NCI-H146 (cell line): ENCODE measurements around the gene IFI6.
A peak's percentile ranks its signal among the peaks of the same experiment; 100 is the strongest.
"Not testable (repeated sequence)": the region's sequence is repeated elsewhere in the genome, so short reads cannot be mapped to it uniquely, and the experiment has no call there.

Source experiments
- DNase-seq: peaks from one replicate; lab custom pipeline; 2025; lab: John Stamatoyannopoulos, UW

Gene IFI6, protein sequence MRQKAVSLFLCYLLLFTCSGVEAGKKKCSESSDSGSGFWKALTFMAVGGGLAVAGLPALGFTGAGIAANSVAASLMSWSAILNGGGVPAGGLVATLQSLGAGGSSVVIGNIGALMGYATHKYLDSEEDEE

DNA sequence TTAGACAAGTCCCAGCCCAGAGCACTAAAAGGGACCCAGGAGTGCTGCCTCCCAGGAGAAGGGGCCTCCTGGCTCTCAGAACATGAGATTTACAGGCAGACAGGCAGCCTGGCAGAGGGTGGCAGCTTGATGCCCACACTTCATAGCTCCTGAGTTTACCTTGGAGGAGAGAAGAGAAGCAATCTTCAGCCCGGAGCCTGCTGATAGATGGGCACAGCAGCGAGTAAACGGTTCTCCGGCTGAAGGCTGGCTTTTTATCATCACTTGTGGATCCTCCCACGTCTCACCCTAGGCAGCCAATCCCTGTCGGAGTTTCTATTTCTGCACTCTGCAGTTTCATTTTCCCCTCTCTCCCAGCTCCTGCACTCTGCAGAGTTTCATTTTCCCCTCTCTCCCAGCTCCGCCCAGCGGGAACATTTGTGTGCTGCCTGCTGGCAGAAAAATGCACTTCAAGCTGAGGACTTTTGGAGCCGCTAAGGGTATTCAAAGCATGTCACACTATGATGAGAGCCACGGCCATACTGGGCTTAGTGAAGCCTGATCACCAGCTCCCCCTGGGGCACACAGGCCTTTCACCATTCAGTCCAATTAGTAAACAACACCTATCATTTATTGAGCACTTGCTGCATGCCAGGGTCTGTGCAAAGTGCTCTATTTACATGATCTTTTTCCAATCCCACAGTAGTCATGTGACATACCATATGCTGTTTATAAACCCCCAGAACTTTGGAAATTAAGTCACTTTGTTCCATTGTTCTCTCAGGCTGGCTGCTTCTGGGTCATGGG, at the start of gene IFI6:
Gene IFI6, minus strand, starts transcription at position 229 of the 786 bp plus-strand sequence. CDS start 2,878 bp downstream, outside the sequence.
- peak; percentile 81 for DNase-seq

DNA sequence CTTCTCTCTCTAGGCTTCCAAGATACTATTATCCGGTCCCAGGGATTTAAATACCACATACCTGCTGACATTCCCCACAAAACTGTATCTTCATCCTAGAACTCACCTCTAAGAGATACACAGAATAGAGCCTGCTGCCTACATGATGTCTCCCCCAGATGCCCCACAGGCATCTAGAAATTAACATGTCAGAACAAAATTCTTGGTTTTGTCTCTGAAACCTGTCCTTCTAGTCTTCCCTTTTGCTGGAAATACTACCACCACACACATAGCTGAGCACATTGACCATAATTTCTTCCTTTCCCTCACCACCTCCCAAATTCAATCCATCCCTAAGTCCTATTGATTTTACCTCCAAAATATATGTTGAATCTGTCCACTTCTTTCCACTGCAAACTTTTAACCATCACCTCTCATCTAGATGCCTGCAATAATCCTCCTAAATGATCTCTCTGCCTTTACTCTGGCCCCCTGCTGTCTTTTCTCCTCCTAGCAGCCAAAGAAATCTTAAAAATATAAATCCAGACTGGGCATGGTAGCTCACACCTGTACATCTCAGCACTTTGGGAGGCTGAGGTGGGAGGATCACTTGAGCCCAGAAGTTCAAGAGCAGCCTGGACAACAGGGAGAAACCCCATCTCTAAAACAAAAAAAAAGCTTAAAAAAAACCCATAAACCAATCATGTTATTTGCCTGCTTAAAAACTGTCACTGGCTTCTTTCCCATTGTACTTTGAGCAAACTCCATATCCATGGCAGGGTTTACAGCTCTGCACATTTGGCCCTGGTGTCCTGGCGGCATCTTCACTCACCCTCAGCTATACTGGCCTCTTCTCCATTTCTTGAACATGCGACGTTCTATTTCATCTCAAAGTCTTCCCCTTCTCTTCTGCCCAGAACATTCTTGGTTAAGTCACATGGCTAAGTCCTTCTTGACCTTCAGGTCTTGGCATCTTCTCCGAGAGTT, 47.6 kb upstream of the IFI6 start:
- no peak for DNase-seq

DNA sequence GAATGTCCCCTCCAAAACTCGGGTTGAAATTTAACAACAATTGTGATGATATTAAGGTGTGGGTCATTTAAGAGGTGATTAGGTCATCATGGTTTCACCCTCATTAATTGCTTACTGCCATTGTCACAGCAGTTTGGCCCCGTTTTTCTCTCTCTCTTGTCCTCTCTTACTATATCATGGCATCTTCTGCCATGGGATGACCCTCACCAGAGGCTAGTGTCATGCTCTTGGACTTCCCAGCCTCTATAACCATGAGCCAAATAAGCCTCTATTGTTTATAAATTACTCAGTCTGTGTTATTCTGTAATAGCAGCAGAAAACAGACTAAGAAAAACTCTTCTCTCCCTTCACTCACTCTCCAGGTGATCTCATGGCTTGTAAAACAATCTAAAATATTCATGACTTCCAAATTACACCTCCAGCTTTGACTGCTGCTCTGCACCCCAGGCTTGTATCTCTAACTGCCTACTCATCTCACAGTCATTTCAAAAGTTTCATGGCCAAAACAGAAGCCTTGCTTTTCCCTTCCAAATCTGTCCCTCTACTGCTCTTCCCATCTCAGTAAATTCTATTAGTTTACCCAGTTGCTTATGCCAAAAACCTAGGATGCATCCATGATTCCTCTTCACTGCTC, 44.4 kb upstream of the IFI6 start:
- no peak for DNase-seq

DNA sequence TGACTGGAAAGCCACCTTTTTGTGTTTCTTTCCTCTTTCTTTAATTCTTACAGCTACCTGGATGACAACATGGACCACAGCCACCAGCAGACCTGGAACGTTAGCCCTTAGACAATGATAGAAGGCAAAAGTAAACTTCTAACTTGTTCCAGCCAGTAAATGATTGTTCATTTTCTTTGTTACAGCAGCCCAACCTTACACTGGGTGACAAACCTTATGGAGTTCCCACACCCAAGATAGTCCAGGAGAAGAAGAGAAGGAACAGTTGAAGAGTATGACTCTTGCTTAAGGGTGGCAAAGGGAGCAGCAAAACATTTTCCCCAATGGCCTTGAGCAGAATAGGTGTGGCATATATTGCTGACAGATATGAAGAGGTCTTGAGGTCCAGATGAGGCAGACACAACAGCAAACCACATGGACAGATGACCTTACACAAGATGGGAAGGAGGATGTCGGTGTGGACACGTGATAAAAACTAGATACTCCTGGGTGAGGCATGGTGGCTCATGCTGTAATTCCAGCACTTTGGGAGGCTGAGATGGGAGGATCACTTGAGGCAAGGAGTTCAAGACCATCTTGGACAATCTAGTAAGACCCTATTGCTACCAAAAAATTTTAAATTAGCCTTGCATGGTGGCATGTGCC, 42.0 kb upstream of the IFI6 start:
- no peak for DNase-seq

DNA sequence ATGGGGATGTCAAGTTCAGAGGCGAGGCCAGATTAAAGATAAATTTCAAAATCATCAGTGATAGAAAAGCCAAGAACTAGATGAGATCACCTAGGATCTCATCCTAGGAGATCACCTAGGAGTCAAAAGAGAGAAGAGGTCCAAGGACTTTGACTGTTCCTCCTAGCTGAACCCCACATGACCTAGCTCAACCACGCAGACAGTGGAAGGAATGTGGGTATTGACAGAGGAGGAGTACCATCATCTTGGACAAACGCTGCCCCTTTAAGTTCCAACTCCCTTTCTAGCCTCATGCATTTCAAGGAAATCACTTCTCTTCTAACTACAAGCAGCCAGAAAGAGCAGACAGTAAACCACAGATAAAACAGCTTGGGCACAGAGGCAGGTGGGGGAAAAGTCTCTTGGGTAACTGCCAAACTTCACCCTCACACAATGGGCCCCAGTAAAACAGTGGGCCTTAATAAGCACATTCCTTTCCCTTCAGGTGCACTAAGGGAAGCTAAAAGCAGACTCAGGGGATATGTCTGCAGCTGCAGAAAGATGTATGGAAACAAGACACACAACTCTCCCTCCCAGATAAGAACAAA, 41.2 kb upstream of the IFI6 start:
- DNase-seq = no peak

DNA sequence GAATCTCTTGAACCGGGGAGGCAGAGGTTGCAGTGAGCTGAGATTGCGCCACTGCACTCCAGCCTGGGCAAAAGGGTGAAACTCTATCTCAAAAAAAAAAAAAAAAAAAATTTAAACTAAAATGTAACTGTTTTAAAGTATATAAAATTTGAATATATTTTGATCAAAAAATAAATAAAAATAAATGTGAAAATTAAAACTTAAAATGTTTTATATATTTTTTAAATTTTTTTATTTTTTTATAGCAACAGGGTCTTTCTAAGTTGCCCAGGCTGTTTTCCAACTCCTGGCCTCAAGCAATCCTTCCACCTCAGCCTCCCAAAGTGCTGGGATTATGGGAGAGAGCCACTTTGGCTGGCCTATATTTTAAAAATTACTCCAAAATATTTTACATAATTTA, 38.6 kb upstream of the IFI6 start:
- DNase-seq = no peak

DNA sequence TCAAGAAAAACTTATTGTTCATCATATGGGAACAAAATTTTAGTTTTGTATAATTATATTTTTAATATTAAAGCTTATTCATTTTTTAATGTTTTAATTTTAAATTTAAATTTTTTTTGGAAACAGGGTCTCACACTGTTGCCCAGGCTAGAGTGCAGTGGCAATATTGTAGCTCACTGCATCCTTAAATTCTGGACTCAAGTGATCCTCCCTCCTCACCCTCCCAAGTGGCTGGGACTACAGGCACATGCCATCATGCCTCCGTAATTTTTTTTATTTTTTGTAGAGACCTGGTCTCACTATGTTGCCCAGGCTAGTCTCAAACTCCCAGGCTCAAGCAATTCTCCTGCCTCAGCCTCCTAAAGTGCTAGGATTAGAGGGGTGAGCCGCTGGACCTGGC, 33.6 kb upstream of the IFI6 start:
- DNase-seq = no peak

DNA sequence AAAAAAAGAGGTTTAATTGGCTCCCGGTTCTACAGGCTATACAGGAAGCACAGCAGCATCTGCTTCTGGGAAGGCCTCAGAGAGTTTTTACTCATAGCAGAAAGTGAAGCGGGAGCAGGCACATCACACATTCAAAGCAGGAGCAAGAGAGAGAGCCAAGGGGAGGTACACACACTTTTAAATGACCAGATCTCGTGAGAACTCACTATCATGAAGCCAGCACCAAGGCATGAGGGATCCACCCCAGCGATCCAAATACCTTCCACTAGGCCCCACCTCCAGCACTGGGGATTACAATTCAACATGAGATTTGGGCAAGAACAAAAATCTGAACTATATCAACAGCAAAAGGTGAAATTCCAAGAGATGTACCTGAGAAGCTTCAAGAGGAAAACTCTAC, 33.0 kb upstream of the IFI6 start:
- no peak for DNase-seq

DNA sequence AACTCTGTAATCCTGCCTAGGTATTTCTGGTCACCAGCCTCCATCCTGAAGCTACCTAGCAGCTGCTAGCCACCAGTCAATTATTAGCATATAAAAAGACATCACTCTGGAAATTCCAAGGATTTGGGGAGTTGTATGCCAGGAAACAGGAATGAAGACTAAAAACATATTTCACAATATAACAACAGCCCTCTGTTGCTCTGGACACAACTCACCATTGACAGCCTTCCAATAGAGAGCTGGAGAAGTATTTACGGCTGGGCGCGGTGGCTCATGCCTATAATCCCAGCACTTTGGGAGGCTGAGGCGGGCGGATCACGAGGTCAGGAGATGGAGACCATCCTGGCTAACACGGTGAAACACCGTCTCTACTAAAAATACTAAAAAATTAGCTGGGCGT, 24.8 kb upstream of the IFI6 start:
- DNase-seq = not testable (repeated sequence)

DNA sequence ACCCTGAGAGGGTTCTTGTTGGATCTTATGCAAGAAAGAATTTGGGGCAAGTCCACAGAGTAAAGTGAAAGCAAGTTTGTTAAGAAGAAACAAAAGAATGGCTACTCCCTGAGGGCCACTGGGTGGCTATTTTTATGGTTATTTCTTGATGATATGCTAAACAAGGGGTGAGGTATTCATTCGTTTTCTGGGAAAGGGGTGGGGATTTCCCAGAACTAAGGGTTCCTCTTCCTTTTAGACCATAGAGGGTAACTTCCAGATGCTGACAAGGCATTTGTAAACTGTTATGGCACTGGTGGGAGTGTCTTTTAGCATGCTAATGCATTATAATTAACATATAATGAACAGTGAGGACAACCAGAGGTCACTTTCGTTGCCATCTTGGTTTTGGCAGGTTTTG, 18.2 kb upstream of the IFI6 start:
- no peak for DNase-seq

DNA sequence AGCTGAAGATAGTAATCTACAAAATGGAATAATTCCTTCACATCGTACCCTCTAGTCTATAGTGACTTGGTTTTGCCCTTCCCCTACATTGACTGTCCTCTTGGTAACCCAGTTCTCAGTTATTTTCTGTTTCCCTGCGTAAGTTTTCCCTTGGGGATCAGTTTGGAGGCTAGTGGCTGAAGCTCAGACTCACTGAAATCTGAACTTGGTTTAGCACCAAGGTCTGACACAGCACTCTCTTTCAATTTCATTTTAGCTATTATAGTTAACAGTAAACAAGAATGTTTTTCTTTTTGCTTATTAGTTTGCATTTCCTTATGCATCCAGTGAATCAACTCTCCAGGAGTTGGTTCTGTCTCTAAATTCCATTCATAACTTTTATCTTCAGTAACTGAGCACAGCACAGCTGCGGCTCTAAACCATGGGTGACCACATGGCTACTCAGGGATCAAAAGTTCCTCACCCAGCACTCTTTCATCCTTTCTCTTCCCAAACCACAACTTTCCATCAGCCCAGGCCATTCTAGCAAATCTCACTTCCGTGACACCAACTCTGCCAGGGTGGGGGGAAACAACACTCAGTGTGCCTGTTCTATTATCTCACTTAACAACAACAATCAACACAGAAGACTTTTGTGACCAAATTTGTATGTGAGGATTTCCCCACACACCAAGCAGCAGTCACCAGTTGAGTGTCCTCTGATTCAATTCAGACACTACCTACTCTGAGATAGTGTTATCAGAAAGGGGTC, 17.6 kb upstream of the IFI6 start:
- no peak for DNase-seq

DNA sequence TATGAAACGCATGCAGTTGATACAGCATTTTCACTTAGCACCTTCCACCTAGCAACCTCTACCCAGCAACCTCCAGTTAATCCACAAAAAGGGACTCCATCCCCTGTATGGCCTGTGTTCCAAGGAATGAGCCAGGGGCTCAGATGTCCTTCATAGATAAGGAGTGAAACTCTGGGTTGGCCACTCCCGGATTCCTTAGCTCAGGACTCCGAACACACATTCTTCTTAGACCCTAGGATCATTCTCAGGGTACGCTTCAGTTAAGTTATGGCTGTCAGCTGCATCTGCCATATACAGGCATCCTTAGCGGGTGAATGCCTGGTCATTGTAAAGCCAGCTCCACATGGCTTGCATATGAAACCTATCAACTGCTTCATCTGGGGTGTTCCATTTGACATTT, 15.9 kb upstream of the IFI6 start:
- DNase-seq = no peak

DNA sequence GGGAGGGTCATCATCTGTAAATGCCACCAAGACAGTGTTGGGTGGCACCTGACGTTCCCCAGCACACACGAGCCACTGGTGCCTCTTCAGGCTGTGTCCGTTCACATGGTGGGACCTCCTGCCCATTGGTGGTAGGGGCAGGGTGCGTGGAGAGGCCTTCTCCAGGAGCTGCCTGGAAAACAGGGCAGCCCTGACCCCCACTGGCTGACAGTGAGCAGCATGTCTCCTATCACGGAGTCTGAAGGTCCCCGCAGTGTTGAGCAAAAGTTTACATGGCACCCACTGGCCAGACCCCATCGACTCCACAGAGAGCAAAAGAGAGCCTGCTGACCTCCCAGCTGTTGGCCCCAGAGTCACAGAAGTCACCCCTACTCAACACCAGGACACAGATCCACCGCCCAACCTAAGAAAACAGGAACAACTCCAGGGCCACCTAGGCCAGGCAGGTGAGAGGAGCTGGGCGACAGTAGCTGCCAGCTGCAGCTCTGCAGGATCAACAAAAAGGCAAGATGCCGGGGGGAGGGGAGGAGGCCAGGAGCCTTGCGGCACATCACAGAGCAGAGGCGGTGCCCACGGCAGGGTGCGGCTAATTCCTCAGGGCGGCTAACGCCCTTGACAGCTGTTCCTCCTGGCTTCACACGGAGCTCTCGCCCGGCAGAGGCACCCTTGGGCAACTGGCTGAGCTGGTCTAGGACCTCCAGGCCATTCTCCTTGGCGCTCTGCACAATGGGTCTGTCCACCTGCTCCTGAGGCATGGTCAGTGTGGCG, 14.4 kb upstream of the IFI6 start:
- peak; percentile 88 for DNase-seq

DNA sequence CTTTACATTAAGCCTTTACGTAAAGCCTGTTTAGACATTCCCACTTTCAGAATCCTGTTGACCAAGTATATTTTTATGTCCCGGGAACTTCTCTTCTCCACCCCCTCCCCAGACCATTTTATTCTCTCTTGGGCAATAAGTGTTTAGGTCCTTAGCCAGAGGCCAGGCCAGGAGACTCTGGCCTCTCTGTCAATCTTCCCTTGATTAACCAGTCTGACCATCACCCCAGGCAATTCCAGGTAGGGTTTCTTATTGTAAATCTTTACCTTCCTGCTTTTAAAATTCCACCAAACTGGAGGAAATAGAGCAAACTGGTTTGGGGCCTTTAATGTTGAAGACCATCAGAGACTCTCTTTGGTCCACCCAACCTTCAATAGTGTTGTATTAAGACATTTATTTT, 12.2 kb upstream of the IFI6 start:
- no peak for DNase-seq

DNA sequence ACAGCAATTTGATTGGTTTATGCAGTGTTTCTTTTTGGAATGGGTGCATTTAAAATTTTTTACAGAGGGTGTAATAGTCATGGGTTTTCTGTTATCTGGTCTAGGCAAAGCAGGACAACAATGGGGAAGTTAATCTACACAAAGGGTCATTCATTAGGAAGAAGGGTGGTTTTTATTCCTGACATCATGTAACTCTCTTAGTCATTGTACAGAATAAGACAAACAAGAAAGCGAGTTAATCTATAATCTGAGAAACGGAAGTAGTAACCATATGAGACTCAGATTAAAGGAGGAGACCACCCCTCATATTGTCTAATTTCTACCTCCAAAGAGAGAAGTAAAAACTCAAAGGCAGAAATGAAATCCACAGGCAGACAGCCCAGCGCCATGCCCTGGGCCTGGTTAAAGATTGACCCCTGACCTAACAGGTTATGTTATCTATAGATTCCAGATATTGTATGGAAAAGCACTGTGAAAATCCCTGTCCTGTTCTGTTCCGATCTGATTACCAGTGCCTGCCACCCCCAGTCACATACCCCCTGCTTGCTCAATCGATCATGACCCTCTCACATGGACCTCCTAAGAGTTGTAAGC, 10.5 kb upstream of the IFI6 start:
- DNase-seq = no peak

DNA sequence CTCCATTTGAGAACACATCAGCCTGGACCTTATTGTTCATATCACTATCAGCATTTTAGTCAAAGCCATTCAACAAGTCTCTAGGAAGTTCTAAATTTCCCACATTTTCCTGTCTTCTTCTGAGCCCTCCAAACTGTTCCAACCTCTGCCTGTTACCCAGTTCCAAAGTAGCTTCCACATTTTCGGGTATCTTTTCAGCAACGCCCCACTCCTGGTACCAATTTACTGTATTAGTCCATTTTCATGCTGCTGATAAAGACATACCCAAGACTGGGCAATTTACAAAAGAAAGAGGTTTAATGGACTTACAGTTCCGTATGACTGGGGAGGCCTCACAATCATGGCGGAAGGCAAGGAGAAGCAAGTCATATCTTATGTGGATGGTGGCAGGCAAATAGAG, 9.6 kb upstream of the IFI6 start:
- not testable (repeated sequence) for DNase-seq

DNA sequence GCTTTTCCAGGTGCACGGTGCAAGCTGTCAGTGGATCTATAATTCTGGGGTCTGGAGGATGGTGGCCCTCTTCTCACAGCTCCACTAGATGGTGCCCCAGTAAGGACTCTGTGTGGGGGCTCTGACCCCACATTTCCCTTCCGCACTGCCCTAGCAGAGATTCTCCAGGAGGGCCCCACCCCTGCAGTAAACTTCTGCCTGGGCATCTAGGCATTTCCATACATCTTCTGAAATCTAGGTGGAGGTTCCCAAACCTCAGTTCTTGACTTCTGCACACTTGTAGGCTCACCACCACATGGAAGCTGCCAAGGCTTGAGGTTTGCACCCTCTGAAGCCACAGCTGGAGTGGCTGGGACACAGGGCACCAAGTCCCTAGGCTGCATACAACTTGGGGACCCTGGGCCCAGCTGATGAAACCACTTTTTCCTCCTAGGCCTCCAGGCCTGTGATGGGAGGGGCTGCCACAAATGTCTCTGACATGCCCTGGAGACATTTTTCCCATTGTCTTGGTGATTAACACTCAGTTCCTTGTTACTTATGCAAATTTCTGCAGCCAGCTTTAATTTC, 8.3 kb upstream of the IFI6 start:
- not testable (repeated sequence) for DNase-seq

DNA sequence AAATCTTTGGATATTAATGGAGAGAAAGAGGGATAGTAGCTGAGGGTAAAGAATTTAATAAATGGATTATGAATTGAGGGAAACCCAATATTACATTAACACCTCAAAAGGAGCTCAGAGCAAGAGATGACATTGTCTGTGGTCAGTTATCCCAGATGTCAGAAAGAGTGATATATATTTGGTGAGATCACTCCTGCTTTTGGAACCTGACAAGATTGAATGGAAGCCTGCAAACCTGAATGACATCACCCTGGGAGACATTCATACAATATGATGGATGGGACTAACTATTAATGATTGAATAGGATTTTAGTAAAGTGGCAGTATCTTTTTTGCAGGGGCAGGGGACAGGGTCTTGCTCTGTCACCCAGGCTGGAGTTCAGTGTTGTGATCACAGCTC, 6.8 kb upstream of the IFI6 start:
- DNase-seq = no peak

DNA sequence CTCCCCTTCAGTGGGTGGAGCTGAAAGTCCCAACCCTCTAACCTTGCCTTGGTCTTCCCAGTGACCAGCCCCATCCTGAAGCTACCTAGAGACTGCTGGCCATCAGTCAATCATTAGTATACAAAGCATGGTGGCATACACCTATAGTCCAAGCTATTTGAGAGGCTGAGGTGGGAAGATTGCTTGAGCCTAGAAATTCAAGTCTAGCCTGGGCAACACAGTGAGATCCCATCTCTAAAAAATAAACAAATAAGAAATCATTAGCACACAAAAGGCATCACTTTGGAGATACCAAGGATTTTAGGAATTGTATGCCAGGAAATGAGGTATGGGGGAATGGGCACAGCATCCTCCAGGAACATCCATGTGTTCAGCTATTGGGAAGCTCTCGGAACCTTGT, 4.4 kb upstream of the IFI6 start:
- DNase-seq = no peak
